ENCODE results near the gene ANKRD11.
"Not testable (repeated sequence)": the region's sequence is repeated elsewhere in the genome, so short reads cannot be mapped to it uniquely, and the experiment has no call there.

The ANKRD11 gene

GRCh38 chr16:89426736-89427530, 63.4 kb downstream of the ANKRD11 start:
- peak; percentile 43 for DNase-seq

GRCh38 chr16:89425523-89425922, 64.8 kb downstream of the ANKRD11 start:
- DNase-seq: no peak

- DNase-seq: no peak
These were observed 66.6 kb downstream of the ANKRD11 start for GRCh38 chr16:89423681-89424260.

- peak; percentile 66 for DNase-seq
These were observed 67.3 kb downstream of the ANKRD11 start for GRCh38 chr16:89422905-89423630.

GRCh38 chr16:89422527-89422904, 67.8 kb downstream of the ANKRD11 start:
- no peak for DNase-seq

- not testable (repeated sequence) for DNase-seq
These were observed 69.1 kb downstream of the ANKRD11 start for GRCh38 chr16:89421300-89421699.

GRCh38 chr16:89420204-89420603, 70.2 kb downstream of the ANKRD11 start:
- DNase-seq: no peak

GRCh38 chr16:89418352-89418751, 72.0 kb downstream of the ANKRD11 start:
- no peak for DNase-seq

GRCh38 chr16:89417352-89417751, 73.0 kb downstream of the ANKRD11 start:
- DNase-seq: no peak

- DNase-seq: no peak
These were observed 76.4 kb downstream of the ANKRD11 start for GRCh38 chr16:89413811-89414585.

- DNase-seq: no peak
These were observed 77.5 kb downstream of the ANKRD11 start for GRCh38 chr16:89412811-89413210.

GRCh38 chr16:89411335-89411850, 79.0 kb downstream of the ANKRD11 start:
- no peak for DNase-seq

- DNase-seq: peak; percentile 63
These were observed 79.5 kb downstream of the ANKRD11 start for GRCh38 chr16:89410794-89411309.

- DNase-seq: no peak
These were observed 80.0 kb downstream of the ANKRD11 start for GRCh38 chr16:89410322-89410721.

GRCh38 chr16:89409161-89409711, 81.1 kb downstream of the ANKRD11 start:
- DNase-seq: no peak

- no peak for DNase-seq
These were observed 82.0 kb downstream of the ANKRD11 start for GRCh38 chr16:89408315-89408714.

GRCh38 chr16:89407925-89408300, 82.4 kb downstream of the ANKRD11 start:
- DNase-seq: no peak

- no peak for DNase-seq
These were observed 83.0 kb downstream of the ANKRD11 start for GRCh38 chr16:89407282-89407924.

- no peak for DNase-seq
These were observed 84.0 kb downstream of the ANKRD11 start for GRCh38 chr16:89406277-89406888.

GRCh38 chr16:89404561-89404960, 85.8 kb downstream of the ANKRD11 start:
- DNase-seq: no peak

GRCh38 chr16:89402962-89403361, 87.4 kb downstream of the ANKRD11 start:
- peak; percentile 39 for DNase-seq
